ENCODE data around the gene CHST5.

Gene CHST5

DNA sequence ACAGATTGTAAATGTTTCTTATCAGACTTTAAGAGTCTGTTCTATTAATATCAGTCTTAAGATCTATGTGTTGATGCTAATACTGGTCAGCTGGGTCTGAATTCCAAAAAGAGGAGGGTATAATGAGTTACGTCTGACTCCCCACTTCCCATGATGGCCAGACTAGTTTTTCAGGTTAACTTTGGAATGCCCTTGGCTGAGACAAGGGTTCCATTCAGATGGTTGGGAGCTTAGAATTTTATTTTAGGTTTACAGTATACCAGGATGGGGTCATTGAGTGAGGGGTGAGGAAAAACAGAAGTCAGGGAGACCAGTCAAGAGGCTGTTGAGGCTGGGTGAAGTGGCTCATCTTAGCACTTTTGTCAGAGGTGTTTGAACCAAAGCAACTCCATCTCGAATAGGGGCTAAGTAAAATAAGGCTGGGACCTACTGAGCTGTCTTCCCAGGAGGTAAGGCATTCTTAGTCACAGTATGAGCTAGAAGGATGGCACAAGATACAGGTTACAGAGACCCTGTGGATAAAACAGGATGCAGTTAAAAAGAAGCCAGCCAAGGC is 23.0 kb upstream of the CHST5 start:
- TF ChIP-seq, protein P1, sequence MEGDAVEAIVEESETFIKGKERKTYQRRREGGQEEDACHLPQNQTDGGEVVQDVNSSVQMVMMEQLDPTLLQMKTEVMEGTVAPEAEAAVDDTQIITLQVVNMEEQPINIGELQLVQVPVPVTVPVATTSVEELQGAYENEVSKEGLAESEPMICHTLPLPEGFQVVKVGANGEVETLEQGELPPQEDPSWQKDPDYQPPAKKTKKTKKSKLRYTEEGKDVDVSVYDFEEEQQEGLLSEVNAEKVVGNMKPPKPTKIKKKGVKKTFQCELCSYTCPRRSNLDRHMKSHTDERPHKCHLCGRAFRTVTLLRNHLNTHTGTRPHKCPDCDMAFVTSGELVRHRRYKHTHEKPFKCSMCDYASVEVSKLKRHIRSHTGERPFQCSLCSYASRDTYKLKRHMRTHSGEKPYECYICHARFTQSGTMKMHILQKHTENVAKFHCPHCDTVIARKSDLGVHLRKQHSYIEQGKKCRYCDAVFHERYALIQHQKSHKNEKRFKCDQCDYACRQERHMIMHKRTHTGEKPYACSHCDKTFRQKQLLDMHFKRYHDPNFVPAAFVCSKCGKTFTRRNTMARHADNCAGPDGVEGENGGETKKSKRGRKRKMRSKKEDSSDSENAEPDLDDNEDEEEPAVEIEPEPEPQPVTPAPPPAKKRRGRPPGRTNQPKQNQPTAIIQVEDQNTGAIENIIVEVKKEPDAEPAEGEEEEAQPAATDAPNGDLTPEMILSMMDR (IDR thresholded peaks at IDR 0.05) = no peak

DNA sequence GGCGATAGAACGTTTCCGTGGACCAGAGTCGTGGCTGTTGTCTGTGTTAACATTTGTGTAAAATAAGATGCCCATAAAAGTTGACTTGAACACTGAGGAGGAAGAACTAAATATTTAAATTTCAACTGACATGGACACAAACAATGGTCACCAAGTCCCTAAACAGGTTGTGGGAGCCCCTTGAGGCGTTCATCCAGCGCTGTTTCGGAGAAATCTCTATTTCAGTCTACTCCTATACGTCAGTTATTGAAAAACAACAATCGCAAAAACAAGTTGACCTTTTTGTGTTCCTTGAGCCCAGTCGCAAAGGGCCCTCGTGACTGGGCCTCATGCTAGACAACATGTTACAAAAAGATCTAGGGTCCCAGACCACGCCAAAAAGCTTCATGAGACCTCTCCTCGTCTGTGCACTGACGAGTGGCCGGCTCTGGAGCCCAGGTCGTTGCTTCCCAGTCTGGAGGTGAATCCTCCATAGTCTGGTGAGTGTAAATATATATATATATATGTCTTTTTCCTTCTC is 20.6 kb upstream of the CHST5 start:
- TF ChIP-seq, protein P1 (IDR thresholded peaks at IDR 0.05) = no peak

DNA sequence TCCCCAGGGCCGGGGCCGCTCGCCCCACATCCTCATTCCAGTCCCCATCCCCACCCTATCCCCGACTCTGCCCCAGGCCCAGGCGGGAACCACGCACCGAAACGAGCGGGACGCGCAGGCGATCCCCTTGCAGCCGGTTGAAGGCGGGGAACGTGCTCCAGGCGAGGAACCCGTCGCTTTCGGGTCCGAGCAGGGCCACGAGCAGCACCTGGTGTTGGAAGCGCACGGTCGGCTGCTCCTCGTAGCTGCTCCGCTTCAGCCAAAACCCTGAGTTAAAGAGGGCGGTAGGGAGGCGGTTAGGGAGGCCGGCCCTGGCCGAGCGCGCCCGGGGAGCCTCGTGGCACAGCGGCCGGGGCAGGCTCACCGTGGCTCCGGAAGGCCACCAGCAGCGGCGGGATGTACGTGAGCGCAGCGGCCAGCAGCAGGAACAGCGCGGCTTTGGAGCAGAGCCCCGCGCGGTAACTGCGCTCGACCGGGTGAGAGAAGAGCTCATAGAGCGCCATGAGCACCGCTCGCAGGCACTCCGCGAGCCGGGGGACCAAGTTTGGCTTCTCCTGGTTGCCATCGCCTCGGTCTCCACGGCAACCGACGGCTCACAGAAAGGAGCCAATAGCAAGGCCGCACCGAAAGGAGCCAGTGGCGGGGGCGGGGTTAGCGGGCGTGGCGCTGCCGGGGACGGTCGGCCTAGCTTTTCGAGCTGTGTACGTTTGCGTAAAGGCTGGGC is 20.0 kb upstream of the CHST5 start, which contains the start of gene TMEM231:
Gene TMEM231 (minus strand): TSS at position 546 of the 724 bp plus-strand sequence. CDS start 43 bp downstream, at position 503.
- TF ChIP-seq, protein P1 (IDR thresholded peaks at IDR 0.05) = no peak

DNA sequence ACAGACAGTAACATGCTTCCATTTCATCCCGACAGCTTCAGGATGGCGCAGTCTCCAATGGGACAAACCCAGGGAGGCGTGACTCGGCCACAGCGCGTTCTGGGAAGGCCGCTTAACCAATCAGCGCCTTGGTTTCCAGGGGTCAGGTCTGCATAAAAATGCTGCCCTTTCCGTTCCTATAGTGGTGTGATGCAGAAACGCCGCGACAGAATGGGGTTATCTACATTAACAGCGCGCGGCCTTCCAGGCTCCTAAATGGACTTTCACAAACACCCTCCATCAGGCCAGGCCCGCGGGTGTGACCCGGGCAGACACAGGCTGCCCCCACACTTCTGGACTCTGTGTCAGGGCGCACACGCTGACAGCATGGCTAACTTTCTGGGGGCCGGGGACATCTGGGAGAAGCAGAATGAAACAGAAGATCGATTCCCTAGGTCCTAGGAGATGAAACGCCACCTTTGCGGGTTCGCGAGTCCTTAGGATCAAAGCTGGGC is 19.4 kb upstream of the CHST5 start:
- TF ChIP-seq, protein P1 (IDR thresholded peaks at IDR 0.05) = no peak

DNA sequence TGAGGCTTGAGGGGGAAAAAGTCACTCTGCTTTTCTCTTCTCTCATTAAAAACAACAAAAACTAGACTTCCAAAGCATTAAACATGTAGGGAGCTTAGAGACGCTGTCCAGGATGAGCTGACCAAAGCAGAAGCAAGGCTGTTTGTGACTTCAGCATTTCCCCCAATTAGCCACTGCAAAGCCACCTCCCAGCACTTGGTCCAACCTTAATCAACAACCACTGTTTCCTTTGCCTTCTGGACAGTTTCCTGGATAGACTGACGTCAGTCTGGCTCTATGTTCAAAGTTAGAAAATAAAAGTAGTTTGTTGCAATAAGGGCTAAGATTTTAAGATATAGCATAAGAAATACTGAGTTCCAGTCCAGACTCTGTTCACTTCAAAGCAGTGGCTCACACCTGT is 17.0 kb upstream of the CHST5 start:
- TF ChIP-seq, protein P1 (IDR thresholded peaks at IDR 0.05) = no peak

DNA sequence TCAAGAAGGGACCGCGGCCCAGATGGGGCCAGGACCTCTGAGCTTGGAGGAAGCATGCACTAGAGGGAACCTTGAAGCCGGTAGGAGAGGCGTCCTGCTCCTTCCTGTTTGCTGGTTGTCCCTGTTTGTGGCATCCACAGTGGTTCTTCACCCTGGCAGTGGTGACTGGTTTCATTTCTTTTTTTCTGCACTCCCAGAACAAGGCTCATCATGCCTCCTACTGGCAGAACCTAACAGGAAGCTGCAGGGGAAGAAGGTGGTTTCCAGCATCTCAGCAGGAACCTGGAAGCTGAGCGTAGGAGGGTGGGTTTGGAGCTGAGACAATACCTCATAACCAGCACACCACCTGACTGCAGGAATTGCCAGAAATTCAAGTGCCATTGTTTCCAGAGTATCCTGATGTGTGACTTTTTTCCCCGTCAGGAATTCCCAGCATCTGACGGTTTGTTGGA is 14.3 kb upstream of the CHST5 start:
- TF ChIP-seq, protein P1 (IDR thresholded peaks at IDR 0.05) = peak; percentile 64

DNA sequence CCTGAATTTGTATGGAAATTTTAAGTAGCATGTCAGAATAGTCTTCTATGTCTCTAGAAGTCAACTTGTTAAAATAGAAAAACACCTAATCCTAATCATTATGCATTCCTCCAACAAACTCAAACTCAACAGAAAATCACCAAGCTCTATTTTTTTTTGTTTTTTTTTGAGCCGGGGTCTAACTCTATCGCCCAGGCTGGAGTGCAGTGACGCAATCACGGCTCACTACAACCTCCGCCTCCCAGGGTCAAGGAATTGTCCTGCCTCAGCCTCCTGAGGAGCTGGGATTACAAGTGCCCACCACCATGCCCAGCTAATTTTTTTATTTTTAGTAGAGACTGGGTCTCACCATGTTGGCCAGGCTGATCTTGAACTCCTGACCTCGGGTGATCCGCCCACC is 10.4 kb upstream of the CHST5 start:
- TF ChIP-seq, protein P1 (IDR thresholded peaks at IDR 0.05) = no peak

Data from LNCAP (cell line).